GM18498 (cell line): ENCODE results near the gene DES.
"Not testable (repeated sequence)": the region's sequence is repeated elsewhere in the genome, so short reads cannot be mapped to it uniquely, and the experiment has no call there.

ENCODE experiments used
- ATAC-seq: cut with Tn5 transposase; IDR thresholded peaks from one replicate; pipeline ENCODE4 v1.9.1; 2021; ENCODE audit warnings: mild to moderate bottlenecking, moderate library complexity; ENCODE audit not compliant: unreplicated experiment

Gene DES

DNA sequence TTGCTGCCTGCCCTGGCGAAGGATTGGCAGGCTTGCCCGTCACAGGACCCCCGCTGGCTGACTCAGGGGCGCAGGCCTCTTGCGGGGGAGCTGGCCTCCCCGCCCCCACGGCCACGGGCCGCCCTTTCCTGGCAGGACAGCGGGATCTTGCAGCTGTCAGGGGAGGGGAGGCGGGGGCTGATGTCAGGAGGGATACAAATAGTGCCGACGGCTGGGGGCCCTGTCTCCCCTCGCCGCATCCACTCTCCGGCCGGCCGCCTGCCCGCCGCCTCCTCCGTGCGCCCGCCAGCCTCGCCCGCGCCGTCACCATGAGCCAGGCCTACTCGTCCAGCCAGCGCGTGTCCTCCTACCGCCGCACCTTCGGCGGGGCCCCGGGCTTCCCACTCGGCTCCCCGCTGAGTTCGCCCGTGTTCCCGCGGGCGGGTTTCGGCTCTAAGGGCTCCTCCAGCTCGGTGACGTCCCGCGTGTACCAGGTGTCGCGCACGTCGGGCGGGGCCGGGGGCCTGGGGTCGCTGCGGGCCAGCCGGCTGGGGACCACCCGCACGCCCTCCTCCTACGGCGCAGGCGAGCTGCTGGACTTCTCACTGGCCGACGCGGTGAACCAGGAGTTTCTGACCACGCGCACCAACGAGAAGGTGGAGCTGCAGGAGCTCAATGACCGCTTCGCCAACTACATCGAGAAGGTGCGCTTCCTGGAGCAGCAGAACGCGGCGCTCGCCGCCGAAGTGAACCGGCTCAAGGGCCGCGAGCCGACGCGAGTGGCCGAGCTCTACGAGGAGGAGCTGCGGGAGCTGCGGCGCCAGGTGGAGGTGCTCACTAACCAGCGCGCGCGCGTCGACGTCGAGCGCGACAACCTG is at the start of gene DES:
Gene DES (plus strand): TSS at position 223 of the 857 bp plus-strand sequence. CDS start 86 bp downstream, at position 309.
- ATAC-seq, result no peak

GRCh38 chr2:219368690-219369191 is 49.4 kb upstream of the DES start:
- ATAC-seq, result no peak

- no peak for ATAC-seq
Observed at GRCh38 chr2:219369447-219369861, 48.7 kb upstream of the DES start.

DNA sequence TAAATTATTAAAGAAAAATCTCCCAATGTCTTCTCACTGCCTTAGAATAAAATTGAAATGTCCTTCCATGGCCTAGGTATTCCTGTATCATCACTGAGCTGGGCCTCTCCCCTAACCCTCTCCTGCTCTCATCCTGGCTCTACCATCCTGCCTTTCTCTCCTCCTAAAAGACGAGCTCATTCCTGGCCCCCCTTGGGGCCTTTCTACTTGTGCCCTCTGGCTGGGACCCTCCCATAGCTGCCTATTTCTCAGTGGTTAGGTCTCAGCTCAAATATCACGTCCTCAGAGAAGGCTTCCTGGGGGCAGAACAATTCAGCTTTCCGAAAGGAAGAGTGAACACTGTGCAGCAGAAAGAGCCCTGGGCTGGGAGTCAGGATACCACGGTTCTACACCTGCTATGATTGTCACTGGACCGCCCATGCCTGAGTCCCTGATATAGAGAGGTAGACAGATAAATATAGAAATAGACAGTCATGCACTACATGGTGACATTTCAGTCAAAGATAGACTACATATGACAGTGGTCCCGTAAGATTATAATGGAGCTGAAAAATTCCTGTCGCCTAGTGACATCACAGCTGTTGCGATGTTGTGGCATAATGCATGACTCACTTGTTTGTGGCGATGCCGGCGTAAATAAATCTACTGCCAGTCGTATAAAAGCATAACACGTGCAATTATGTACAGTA is 39.9 kb upstream of the DES start:
- ATAC-seq, result no peak

DNA sequence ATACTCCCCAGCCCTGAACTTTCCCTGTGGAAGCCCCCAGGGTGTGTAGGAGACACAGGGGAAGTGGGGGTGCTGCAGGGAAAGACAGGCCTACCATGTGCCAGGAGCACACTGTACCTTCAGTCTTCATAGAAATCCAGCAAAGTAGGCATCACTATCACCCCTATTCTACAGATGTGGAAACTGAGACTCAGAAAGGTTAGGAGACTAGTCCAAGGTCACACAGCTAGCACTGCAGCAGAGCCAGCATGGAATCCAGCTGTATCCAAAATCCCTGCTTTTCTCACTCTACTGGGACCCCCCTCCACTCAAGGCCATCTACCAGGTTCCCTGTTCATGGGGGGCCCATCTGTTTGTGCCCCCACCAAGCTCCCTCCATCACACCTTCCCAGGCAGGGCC is 37.3 kb upstream of the DES start:
- ATAC-seq, result no peak

DNA sequence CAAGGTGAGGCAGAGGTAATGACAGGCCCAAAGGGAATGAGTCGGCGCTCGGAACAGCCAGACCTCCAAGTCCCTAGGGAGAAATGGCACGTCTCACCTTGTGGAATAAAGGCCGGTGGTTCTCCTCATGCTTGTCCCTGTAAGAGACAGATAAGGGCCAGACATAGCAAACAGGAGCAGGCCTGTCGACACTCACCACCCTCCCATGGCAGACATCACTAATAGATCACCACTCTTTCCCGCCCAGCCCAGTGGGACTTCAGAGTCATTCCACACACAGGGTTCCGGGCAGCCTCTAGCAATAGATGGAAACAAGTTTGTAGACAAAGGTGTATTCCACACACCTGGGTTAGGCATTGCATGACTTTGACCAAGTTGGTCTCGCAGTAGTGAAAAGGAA is 36.7 kb upstream of the DES start:
- ATAC-seq, result no peak

- no peak for ATAC-seq
Observed at GRCh38 chr2:219384083-219384713, 34.0 kb upstream of the DES start.

DNA sequence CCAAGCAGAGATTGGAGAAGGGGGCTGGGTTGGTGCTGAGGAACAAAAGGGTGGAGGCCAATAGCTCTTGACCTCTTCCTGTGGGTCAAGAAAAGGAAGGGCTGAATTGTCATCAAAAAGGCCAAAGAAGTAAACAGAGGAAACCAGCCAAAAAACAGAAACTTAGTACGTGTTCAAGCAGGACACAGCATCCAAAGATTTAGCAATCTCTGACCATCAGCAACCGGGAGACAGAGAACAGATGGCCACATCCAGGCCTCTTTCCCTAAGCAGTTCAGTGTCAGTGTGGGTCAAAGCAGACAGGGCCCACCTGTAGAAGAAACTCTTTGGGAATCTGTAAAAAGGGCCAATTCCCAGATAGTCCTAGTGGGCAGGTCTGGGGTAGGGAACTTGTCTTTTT is 33.3 kb upstream of the DES start:
- no peak for ATAC-seq

DNA sequence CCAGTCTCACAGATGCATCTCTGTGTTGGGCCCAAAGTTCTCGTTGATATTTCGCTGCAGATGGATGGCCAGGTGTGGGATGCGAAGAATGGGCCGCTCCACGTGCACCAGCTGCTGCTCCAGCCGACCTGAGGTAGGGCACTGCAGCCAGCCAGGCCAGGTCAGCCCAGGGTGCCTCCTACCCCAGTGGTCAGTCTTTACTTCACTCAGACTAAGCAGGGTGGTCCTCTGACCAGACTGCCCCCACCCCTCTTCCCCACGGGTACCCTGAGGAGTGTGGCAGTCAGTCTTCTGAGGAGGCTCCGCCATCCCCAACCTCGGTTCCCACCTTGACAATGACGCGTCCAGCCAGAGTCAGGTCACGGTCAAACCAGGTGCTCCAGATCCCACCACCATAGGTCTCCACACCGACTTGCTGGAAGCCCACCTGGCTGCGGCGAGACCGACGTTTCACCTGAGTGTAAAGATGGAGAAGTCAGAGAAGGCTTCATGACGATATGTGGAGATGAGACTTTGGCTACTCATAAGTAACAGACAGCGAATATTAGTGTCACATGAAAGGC is 32.1 kb upstream of the DES start:
- ATAC-seq, result no peak

GRCh38 chr2:219386532-219387280 is 31.5 kb upstream of the DES start:
- no peak for ATAC-seq

- ATAC-seq, result peak; percentile 64
Observed at GRCh38 chr2:219387306-219388120, 30.7 kb upstream of the DES start, which contains the start of gene DNPEP. DNPEP (minus strand) TSS chr2:219387912; CDS start chr2:219387794, 118 bp downstream.

DNA sequence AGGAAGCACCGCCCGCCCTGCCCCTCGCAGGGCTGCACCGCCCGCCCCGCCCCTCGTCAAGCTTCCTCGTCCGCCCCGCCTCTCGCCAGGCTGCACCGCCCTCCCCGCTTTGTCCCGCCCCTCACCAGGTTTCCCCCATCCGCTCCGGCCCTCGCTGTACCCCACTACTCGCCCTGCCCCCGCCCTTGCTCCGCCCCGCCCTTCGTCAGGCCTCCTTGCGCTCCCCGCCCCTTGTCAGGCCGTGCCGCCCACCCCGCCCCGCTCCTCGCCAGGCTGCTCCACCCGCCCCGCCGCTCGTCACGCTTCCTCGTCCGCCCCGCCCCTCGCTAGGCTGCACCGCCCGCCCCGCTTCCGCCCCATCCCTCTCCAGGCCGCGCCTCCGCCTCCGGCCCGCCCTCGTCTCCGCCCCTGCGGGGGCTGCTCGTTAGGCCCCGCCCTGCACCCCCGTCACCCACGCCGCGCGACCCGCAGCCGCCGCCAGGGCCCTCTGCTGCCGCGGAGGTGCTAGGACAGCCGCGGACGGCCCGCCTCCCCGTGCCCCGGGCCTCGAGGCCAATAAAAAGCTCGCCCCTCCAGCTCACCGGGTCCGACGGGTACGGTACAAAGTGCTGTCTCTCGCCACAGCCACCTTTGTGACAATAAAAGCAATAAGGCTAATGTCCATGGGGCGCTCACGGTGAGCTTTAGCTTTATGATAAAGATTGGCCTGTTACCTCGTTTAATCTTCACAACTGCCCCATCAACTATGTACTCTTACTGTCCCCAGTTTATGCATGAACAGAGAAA is 29.9 kb upstream of the DES start:
- ATAC-seq, result peak; percentile 87

GRCh38 chr2:219388907-219389156 is 29.3 kb upstream of the DES start:
- no peak for ATAC-seq

- no peak for ATAC-seq
Observed at GRCh38 chr2:219392754-219393153, 25.4 kb upstream of the DES start.

DNA sequence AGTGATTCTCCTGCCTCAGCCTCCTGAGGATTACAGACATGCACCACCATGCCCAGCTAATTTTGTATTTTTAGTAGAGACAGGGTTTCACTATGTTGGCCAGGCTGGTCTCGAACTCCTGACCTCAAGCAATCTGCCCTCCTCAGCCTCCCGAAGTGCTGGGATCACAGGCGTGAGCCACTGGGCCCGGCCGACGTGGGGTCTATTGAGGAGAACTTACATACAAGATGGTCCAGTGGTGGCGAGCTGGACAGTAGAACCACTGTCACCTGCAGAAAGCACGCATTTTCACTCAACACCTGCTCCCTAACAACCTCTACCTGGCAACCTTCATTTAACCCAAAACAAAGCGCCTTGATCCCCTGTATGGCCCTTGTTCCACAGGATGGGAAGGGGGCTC is 23.1 kb upstream of the DES start:
- not testable (repeated sequence) for ATAC-seq

GRCh38 chr2:219395609-219396008 is 22.6 kb upstream of the DES start:
- no peak for ATAC-seq

GRCh38 chr2:219396863-219397457 is 21.2 kb upstream of the DES start:
- ATAC-seq, result no peak

DNA sequence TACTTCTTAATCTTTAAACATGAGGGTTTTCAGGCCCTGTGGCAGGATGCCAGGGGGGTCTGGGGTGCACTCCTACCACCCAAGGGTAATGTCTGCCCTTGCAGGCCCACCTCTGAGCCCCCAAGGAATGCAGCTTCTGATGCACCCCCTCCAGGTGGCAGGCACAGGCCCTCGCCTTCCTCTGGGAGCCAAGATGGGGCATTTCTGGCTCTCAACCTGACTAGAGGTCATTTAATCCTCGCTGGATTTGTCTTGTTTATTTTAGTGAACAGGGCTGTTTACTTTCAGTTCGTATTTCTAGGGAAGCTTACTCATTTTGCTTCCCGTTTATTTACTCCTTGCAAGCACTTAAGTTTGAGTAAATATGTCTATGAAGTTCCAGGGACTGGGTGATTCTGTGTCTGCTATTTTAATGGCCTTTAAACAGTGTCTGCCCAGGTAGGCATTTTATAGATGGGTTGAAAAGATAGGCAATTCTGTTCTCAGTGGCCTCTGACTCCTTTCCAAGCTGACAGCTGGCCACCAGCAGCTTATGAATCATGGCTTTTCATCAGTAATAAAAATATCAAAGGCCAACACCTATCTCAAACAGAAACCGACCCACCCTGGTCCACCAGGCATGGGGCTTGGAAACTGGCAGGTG is 19.3 kb upstream of the DES start:
- ATAC-seq, result no peak
